H1 (cell line): ENCODE results near the gene AGAP1. TPM values are rescaled to one million over a fixed set of nuclear protein-coding genes. Genes with fewer than 3 reads are reported as not detected.

Source experiments
- CTCF ChIA-PET: fragments of 300-600 bp; sonication (Branson Sonifier 250); formaldehyde crosslinking; loops from one replicate; lab custom pipeline; 2021; ENCODE audit not compliant: partially characterized antibody; lab: Charles Lee
- POLR2A ChIA-PET: fragments of 300-600 bp; sonication (Branson Sonifier 250); formaldehyde crosslinking; loops from one replicate; lab custom pipeline; 2021; ENCODE audit warnings: inconsistent platforms; ENCODE audit not compliant: partially characterized antibody; lab: Charles Lee
- DNase-seq, 2 experiments: peaks; one replicate each; pipeline versions ENCODE4 v3.0.0 to v3.0.0-alpha.2; 2010 to 2022; ENCODE audit warnings: low spot score in 2 of 2, low read depth in 1 of 2, mixed read lengths in 1 of 2
- FAIRE-seq: peaks from 2 replicates; lab custom pipeline; 2011; peaks lifted over from hg19 to GRCh38; lab: Jason Lieb, UNC
- H2AFZ ChIP-seq: 2 replicates; pipeline ENCODE4 v1.8.1; 2012; ENCODE audit warnings: low read length, inconsistent platforms
- H2AK5ac ChIP-seq: 2 replicates; pipeline ENCODE4 v1.6.1; 2013; ENCODE audit warnings: low read depth, low read length
- H2BK120ac ChIP-seq: replicated peaks from 2 replicates; pipeline ENCODE3; 2013; ENCODE audit warnings: low read depth, low read length, inconsistent platforms
- H2BK12ac ChIP-seq: 2 replicates; pipeline ENCODE4 v1.6.1; 2013; ENCODE audit warnings: low read depth, low read length
- H2BK15ac ChIP-seq: 2 replicates; pipeline ENCODE4 v1.6.1; 2013; ENCODE audit warnings: low read length
- H2BK20ac ChIP-seq: 2 replicates; pipeline ENCODE4 v1.6.1; 2013; ENCODE audit warnings: low read length
- H2BK5ac ChIP-seq: 2 replicates; pipeline ENCODE4 v1.6.1; 2013; ENCODE audit warnings: low read depth, low read length
- H3K14ac ChIP-seq: 2 replicates; pipeline ENCODE4 v1.6.1; 2013; ENCODE audit warnings: inconsistent platforms; ENCODE audit not compliant: insufficient read length
- H3K18ac ChIP-seq: 2 replicates; pipeline ENCODE4 v1.6.1; 2013; ENCODE audit warnings: low read length; ENCODE audit errors: extremely low read depth
- H3K23ac ChIP-seq: 2 replicates; pipeline ENCODE4 v1.6.1; 2013; ENCODE audit warnings: inconsistent platforms; ENCODE audit not compliant: insufficient read length
- H3K23me2 ChIP-seq: 2 replicates; pipeline ENCODE4 v1.6.1; 2013; ENCODE audit warnings: low read depth, low read length
- H3K27ac ChIP-seq: 2 replicates; pipeline ENCODE4 v1.6.1; 2011; ENCODE audit warnings: low read depth, low read length, inconsistent platforms
- H3K27me3 ChIP-seq, 4 experiments: replicated peaks in 1 of 4; 1 replicate in 1 of 4; 2 replicates in 3 of 4; pipeline versions ENCODE4 v1.6.1 to v1.8.1; 2011 to 2013; ENCODE audit warnings: low read length in 3 of 4, mild to moderate bottlenecking in 3 of 4, inconsistent platforms in 2 of 4, mixed read lengths in 2 of 4, moderate library complexity in 1 of 4; ENCODE audit not compliant: control insufficient read depth in 3 of 4, insufficient read depth in 3 of 4; ENCODE audit errors: extremely low read depth in 1 of 4
- H3K36me3 ChIP-seq, 4 experiments: 2 replicates each; pipeline versions ENCODE4 v1.6.1 to v1.8.1; 2011 to 2013; ENCODE audit warnings: mild to moderate bottlenecking in 4 of 4, low read length in 3 of 4, moderate library complexity in 2 of 4, control low read depth in 1 of 4, inconsistent platforms in 1 of 4; ENCODE audit not compliant: insufficient read depth in 4 of 4, control insufficient read depth in 2 of 4
- H3K4ac ChIP-seq: replicated peaks from 2 replicates; pipeline ENCODE3; 2013; ENCODE audit warnings: low read length, low read depth, mixed read lengths, inconsistent platforms; ENCODE audit not compliant: insufficient read length
- H3K4me1 ChIP-seq, 4 experiments: replicated peaks in 1 of 4; 1 replicate in 1 of 4; 2 replicates in 3 of 4; pipeline versions ENCODE4 v1.6.1 to v1.8.1; 2011 to 2013; ENCODE audit warnings: low read length in 3 of 4, inconsistent platforms in 2 of 4, mixed read lengths in 1 of 4; ENCODE audit not compliant: insufficient read depth in 4 of 4, control insufficient read depth in 3 of 4
- H3K4me2 ChIP-seq, 2 experiments: 2 replicates each; pipeline versions ENCODE4 v1.6.1 to v1.8.1; 2011 to 2013; ENCODE audit warnings: low read depth in 2 of 2, low read length in 2 of 2, control low read depth in 1 of 2, inconsistent platforms in 1 of 2, mild to moderate bottlenecking in 1 of 2; ENCODE audit not compliant: insufficient read depth in 1 of 2
- H3K4me3 ChIP-seq, 4 experiments: fragments of 200-600, 300-600 bp in 1 of 4; sonication (generic), shearing (Covaris generic), sonication (Bioruptor Twin) in 1 of 4; 2 replicates each; pipeline versions ENCODE4 v1.5.1 to v1.8.1; 2011 to 2016; ENCODE audit warnings: low read length in 4 of 4, low read depth in 3 of 4, control low read depth in 2 of 4, inconsistent platforms in 2 of 4, mild to moderate bottlenecking in 2 of 4, mixed read lengths in 1 of 4, moderate library complexity in 1 of 4; ENCODE audit not compliant: insufficient read depth in 2 of 4; ENCODE audit errors: extremely low read depth in 1 of 4
- H3K56ac ChIP-seq: replicated peaks from 2 replicates; pipeline ENCODE3; 2013; ENCODE audit warnings: low read depth, mild to moderate bottlenecking, mixed read lengths, low read length, inconsistent platforms; ENCODE audit not compliant: insufficient read length
- H3K79me1 ChIP-seq: 2 replicates; pipeline ENCODE4 v1.6.1; 2013; ENCODE audit warnings: low read depth, low read length, control low read depth
- H3K79me2 ChIP-seq, 2 experiments: 2 replicates each; pipeline versions ENCODE4 v1.6.1 to v1.8.1; 2012 to 2013; ENCODE audit warnings: low read length in 2 of 2, mild to moderate bottlenecking in 2 of 2, inconsistent platforms in 1 of 2; ENCODE audit not compliant: insufficient read depth in 2 of 2, control insufficient read depth in 1 of 2
- H3K9ac ChIP-seq, 4 experiments: replicated peaks in 1 of 4; 1 replicate in 1 of 4; 2 replicates in 3 of 4; pipeline versions ENCODE4 v1.6.1 to v1.8.1; 2011 to 2013; ENCODE audit warnings: low read depth in 3 of 4, low read length in 3 of 4, control low read depth in 2 of 4, mild to moderate bottlenecking in 2 of 4, moderate library complexity in 2 of 4, inconsistent platforms in 1 of 4; ENCODE audit errors: extremely low read depth in 1 of 4
- H3K9me3 ChIP-seq, 2 experiments: 2 replicates each; pipeline versions ENCODE4 v1.6.1 to v1.8.1; 2012 to 2013; ENCODE audit warnings: mild to moderate bottlenecking in 2 of 2, moderate library complexity in 2 of 2, control low read depth in 1 of 2, inconsistent platforms in 1 of 2, low read depth in 1 of 2, low read length in 1 of 2, mixed read lengths in 1 of 2; ENCODE audit not compliant: insufficient read depth in 2 of 2
- H4K20me1 ChIP-seq, 2 experiments: replicated peaks in 1 of 2; 2 replicates each; pipeline versions ENCODE3 to v1.8.1; 2011 to 2013; ENCODE audit warnings: inconsistent platforms in 2 of 2, low read length in 2 of 2, mild to moderate bottlenecking in 1 of 2; ENCODE audit not compliant: insufficient read depth in 2 of 2, control insufficient read depth in 1 of 2
- H4K5ac ChIP-seq: 2 replicates; pipeline ENCODE4 v1.6.1; 2013; ENCODE audit warnings: low read length, low read depth, mixed read lengths, inconsistent platforms; ENCODE audit not compliant: insufficient read length
- H4K8ac ChIP-seq: 2 replicates; pipeline ENCODE4 v1.8.0; 2013; ENCODE audit warnings: mild to moderate bottlenecking, moderate library complexity, low read length, inconsistent platforms; ENCODE audit not compliant: insufficient read depth; ENCODE audit errors: extremely low read depth
- H4K91ac ChIP-seq: replicated peaks from 2 replicates; pipeline ENCODE3; 2013; ENCODE audit warnings: low read length, mixed read lengths, inconsistent platforms; ENCODE audit not compliant: insufficient read length
- HDAC6 ChIP-seq: IDR thresholded peaks from one replicate; pipeline ENCODE4 v1.7.1; 2012; ENCODE audit warnings: low read depth, mild to moderate bottlenecking, inconsistent platforms, low read length, moderate library complexity
- WGBS, 2 experiments: shearing (Covaris generic) in 1 of 2; methylation state at CpG; one replicate each; pipeline versions ENCODE4 v1.1.6 to v1.1.7; 2013 to 2015; ENCODE audit warnings: low lambda C conversion rate in 2 of 2, mixed read lengths in 2 of 2, inconsistent platforms in 1 of 2, low coverage in 1 of 2, missing lambda C conversion rate in 1 of 2; ENCODE audit not compliant: insufficient replicate concordance in 2 of 2, insufficient coverage in 1 of 2, insufficient read length in 1 of 2; ENCODE audit errors: extremely low coverage in 1 of 2, missing lambda C conversion rate in 1 of 2; 5-methylcytosine and 5-hydroxymethylcytosine counted together
- polyA plus RNA-seq, 7 experiments: library from polyadenylated mRNA; depleted of rRNA in 3 of 7; stranded (reverse) in 5 of 7; unstranded in 2 of 7; fragments of >200 nt in 5 of 7; fragments of 200-250 nt in 2 of 7; gene quantifications; 1 replicate in 5 of 7; 2 replicates in 1 of 7; 4 replicates in 1 of 7; pipeline versions ENCODE4 v1.2.1 to v1.2.3, GENCODE V29; 2011 to 2013; ENCODE audit warnings: missing spikeins in 2 of 7, mixed read lengths in 2 of 7
- total RNA-seq: library from RNA; stranded (reverse); fragmentation: NEBNext Ultra II Directional; extraction: Animal tissue kit (Norgen Biotek cat#: 25700); gene quantifications from 2 replicates; pipeline ENCODE4 v1.2.1, GENCODE V29; 2021

Gene AGAP1
- total and polyA plus RNA-seq, 2 of the 8 experiments (the other 6 are each of a cell fraction or from before 2014, with no cell fraction given): 18.1 to 39.4 TPM

DNA sequence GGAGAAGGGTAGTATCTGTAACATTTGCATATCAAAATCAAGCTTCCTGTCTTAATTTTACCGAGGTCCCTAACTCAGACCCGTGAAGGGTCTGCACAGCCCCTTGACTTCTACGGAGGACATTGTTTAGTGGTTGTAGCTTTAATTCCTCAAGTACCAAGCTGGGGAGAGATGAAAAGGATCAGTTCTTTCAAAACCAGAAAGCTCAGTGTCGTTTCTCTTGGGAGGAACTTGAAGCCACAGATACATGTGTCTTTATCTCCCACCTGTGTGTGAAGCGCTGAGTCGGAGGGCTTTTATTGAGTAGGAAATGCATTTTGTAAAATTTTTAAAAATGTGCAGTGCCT is 410.7 kb downstream of the AGAP1 start:
- POLR2A ChIA-PET: no interaction called here

More for the DNA sequence above, 410.7 kb downstream of the AGAP1 start:
- Histone ChIP-seq H3K18ac (no peak overlapping the region), H3K9ac (no peak overlapping the region), H3K4me1 (peaks cover 2 to 7% (median 4%) of the 10 kb centered on the region in 4 experiments; a peak in 5 of 7 replicates), H2BK5ac (no peak overlapping the region), H3K79me1 (no peaks in the 10 kb centered on the region), H2BK20ac (no peak overlapping the region), H4K5ac (no peak overlapping the region), H4K91ac (no peak overlapping the region), H3K9me3 (no peaks in the 10 kb centered on the region), H3K79me2 (no peaks in the 10 kb centered on the region), H3K36me3 (peaks cover 0 to 3% (median 0%) of the 10 kb centered on the region in 4 experiments; a peak in 1 of 8 replicates), H3K4ac (no peak overlapping the region)
- no peak for FAIRE-seq
- CTCF ChIA-PET: interaction anchor here (0.7 to 1.2 kb wide), 2 partner anchors 32 to 143 kb away, joined by 3 to 4 read pairs; no protein-coding TSS in a partner anchor
- no peak for TF ChIP-seq HDAC6
- TF ChIP-seq, all 59 proteins: peak for 0
- peaks cover 0 to 2% of the 10 kb centered on the region in 2 experiments for H4K20me1 ChIP-seq
- no peak for DNase-seq
- H3K4me3 ChIP-seq: no peak overlapping the region
- H2BK15ac ChIP-seq: no peak overlapping the region
- H3K14ac ChIP-seq: no peak overlapping the region
- no peak overlapping the region for H2AFZ ChIP-seq
- no peak overlapping the region for H2AK5ac ChIP-seq
- no peak overlapping the region for H2BK120ac ChIP-seq
- no peak overlapping the region for H4K8ac ChIP-seq
- no peak overlapping the region for H3K4me2 ChIP-seq
- WGBS, 2 experiments: 75% methylated on average over 6 of the region's 6 CpGs; no CpG with 5 or more reads in 1 of the 2 experiments
- no peaks in the 10 kb centered on the region; a peak in 1 of 7 replicates for H3K27me3 ChIP-seq
- H3K56ac ChIP-seq: no peak overlapping the region
- H3K23ac ChIP-seq: no peak overlapping the region
- H3K27ac ChIP-seq: no peak overlapping the region
- no peaks in the 10 kb centered on the region for H3K23me2 ChIP-seq
- H2BK12ac ChIP-seq: no peak overlapping the region
